WI38 (cell line): ENCODE data around the gene COP1.

Experiments used
- H3K4me3 ChIP-seq: 2 replicates; pipeline ENCODE4 v1.5.1; 2011; ENCODE audit warnings: low read depth, mild to moderate bottlenecking, control low read depth, low read length
- TF ChIP-seq, protein P1 (sequence below): IDR thresholded peaks from 2 replicates; pipeline ENCODE4 v1.5.1; 2012; ENCODE audit warnings: low read depth, mild to moderate bottlenecking, control low read depth, low read length

Gene COP1

DNA sequence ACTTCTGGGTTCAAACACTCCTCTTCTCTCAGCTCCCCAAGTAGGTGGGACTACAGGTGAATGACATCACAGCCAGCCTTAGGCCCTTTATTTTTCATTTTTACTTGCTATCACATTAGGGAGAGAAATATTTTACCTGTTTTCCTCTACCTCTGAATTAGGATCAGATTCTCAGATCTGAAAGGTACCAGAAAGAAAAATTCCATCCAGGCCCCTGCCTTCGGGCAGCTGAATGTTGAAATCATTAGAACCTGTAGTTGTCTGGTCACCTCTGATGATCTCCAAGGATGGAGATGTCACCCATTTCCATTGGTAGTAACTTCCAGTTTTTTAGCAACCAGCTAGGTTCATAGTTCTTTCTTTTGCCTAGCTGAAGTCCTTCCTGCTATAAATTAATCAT is 288.1 kb downstream of the COP1 start:
- TF ChIP-seq, protein P1, sequence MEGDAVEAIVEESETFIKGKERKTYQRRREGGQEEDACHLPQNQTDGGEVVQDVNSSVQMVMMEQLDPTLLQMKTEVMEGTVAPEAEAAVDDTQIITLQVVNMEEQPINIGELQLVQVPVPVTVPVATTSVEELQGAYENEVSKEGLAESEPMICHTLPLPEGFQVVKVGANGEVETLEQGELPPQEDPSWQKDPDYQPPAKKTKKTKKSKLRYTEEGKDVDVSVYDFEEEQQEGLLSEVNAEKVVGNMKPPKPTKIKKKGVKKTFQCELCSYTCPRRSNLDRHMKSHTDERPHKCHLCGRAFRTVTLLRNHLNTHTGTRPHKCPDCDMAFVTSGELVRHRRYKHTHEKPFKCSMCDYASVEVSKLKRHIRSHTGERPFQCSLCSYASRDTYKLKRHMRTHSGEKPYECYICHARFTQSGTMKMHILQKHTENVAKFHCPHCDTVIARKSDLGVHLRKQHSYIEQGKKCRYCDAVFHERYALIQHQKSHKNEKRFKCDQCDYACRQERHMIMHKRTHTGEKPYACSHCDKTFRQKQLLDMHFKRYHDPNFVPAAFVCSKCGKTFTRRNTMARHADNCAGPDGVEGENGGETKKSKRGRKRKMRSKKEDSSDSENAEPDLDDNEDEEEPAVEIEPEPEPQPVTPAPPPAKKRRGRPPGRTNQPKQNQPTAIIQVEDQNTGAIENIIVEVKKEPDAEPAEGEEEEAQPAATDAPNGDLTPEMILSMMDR = no peak
- H3K4me3 ChIP-seq = no peak overlapping the region

DNA sequence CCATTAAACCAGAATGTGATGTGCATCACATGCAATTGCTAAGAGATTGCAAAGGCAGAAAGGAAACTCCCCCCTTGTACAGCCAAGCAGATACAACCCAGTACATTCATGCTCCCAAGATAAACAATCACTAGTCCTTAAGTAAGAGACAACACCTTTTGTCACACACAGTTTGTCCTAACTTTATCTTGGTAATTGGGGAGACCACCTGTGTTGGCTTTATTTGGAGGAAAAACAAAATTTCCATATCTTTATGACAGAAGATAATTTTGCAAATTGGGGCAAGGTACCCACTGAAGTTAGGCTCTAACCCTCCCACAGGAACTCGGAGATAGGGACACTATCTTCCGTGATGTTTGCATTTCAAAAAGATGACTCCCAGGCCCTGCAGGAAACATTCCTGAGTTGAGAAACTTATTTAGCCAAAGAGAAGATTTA is 288.7 kb downstream of the COP1 start:
- TF ChIP-seq, protein P1 = no peak
- peak overlapping the region; percentile 16; the same call in 1 of the 2 replicates for H3K4me3 ChIP-seq

DNA sequence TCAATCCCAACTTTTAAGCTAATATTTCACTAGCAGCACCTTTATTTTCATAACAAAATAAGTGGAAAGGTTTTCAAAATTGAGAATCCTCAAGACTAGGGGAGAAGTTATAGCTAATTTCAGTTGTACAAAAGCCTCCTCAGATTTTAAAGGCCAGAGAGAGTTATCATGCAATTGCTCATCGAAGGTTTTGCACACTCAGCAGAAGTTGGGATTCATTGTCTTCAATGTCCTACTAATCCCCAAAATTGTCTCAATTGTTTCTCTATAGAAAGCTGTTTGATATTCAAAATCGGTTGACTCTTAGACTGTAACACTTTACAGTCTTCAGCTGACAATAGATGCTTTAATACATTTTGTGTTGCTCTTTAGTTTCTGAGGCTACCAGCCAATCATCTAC is 293.0 kb downstream of the COP1 start:
- no peak overlapping the region for H3K4me3 ChIP-seq
- TF ChIP-seq, protein P1 = no peak

DNA sequence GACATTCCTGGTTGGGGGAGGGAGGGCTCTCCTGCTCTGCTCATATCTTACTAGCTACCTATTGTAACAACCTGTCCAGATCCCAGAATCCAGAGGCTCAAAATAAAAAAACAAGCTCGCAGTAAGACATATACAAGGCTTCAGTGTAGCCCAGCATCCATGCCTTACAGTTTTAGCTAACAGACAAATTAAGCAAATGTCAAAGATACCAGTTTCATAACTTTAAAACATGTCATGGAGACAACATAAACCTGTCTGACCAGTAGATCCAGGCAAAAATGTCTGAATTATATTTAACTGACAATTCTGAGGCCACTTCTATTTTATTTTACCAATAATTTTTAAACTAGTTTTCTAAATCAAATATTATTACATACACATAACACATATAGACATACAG is 295.9 kb downstream of the COP1 start:
- TF ChIP-seq, protein P1 = no peak
- no peak overlapping the region for H3K4me3 ChIP-seq

DNA sequence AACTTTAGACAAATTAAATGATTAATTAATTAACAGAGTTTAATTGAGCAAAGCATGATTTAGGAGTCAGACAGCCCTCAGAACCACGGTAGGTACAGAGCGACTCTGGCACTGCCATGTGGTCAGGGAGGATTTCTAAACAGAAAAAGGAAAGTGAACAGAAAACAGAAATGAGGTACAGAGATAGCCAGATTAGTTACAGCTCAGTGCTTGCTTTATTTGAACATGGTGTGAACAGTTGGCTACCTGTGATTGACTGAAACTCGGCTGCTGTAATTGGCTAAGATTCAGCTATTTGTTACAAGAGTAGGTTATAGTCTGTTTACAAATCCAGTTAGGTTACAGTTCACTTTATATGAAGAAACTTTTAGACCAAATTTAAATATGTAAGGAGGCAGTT is 300.7 kb downstream of the COP1 start:
- H3K4me3 ChIP-seq = no peak overlapping the region
- TF ChIP-seq, protein P1 = no peak

DNA sequence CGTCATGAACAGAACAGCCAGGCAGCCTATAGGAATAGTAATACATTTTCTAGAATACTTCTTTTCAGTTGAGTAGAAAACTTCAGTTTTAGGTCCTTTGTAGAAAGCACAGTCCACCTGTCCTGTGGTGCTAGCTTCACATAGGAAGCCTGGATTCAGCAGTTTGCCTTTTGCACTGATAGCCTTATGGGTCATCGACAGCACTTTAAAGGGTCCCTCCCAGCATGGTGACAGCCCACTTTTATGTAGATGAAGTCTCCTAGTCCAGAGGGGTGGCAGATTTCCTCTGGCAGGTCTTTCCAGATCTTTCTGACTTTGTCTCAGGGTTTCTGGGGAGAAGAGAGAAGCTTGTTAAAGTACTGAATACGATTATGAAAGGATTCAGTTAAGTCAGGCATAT is 302.3 kb downstream of the COP1 start:
- no peak overlapping the region for H3K4me3 ChIP-seq
- TF ChIP-seq, protein P1 = no peak

DNA sequence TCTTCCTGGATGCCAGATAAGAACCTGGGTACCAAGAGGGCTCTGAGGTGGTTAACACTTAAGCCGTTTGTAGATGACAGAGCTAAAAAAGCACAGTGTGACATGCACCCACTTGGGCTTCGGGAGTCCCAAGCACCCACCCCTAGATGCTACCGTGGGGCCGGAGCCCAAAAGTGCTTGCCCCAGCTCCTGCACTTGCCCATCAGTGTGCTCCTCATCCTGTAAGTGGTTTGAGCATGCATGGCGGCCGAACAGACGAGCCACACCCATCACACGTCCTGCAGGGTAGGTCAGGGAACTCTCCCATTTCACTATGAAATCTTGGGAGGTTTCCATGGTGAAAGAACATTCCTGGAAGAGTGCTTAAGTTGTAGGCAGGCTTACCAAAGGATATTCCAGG is 304.8 kb downstream of the COP1 start:
- no peak overlapping the region for H3K4me3 ChIP-seq
- TF ChIP-seq, protein P1 = no peak
